ENCODE results near the gene BCL7A.
A peak's percentile ranks its signal among the peaks of the same experiment; 100 is the strongest.

BCL7A gene

GRCh38 chr12:122001466-122002209 is 20.0 kb upstream of the BCL7A start:
- no peak for DNase-seq

GRCh38 chr12:122003651-122004611 is 17.8 kb upstream of the BCL7A start:
- DNase-seq: no peak

GRCh38 chr12:122004633-122005071 is 17.0 kb upstream of the BCL7A start:
- no peak for DNase-seq

- no peak for DNase-seq
Observed at GRCh38 chr12:122005252-122005776, 16.4 kb upstream of the BCL7A start.

GRCh38 chr12:122006186-122006926 is 15.3 kb upstream of the BCL7A start:
- DNase-seq: no peak

GRCh38 chr12:122009741-122010140 is 11.9 kb upstream of the BCL7A start:
- no peak for DNase-seq

- DNase-seq: no peak
Observed at GRCh38 chr12:122012184-122012583, 9.5 kb upstream of the BCL7A start.

- DNase-seq: no peak
Observed at GRCh38 chr12:122013136-122013535, 8.5 kb upstream of the BCL7A start.

- DNase-seq: no peak
Observed at GRCh38 chr12:122013791-122014590, 7.7 kb upstream of the BCL7A start.

GRCh38 chr12:122014781-122015180 is 6.9 kb upstream of the BCL7A start:
- no peak for DNase-seq

- no peak for DNase-seq
Observed at GRCh38 chr12:122018457-122018856, 3.2 kb upstream of the BCL7A start.

- no peak for DNase-seq
Observed at GRCh38 chr12:122018937-122019336, 2.7 kb upstream of the BCL7A start.

GRCh38 chr12:122020795-122021192 is 890 bp upstream of the BCL7A start:
- DNase-seq: no peak

GRCh38 chr12:122021193-122021821 is 377 bp upstream of the BCL7A start:
- peak; percentile 25 for DNase-seq

- DNase-seq: peak; percentile 47
Observed at GRCh38 chr12:122022393-122023338, 982 bp downstream of the BCL7A start.

GRCh38 chr12:122023339-122024131 is 1.9 kb downstream of the BCL7A start:
- DNase-seq: peak; percentile 13

GRCh38 chr12:122024132-122024785 is 2.6 kb downstream of the BCL7A start:
- DNase-seq: no peak

GRCh38 chr12:122026706-122027333 is 5.1 kb downstream of the BCL7A start:
- DNase-seq: no peak
